ENCODE data around the gene MIA.
A peak's percentile ranks its signal among the peaks of the same experiment; 100 is the strongest.
"Not testable (repeated sequence)": the region's sequence is repeated elsewhere in the genome, so short reads cannot be mapped to it uniquely, and the experiment has no call there.

MIA gene

DNA sequence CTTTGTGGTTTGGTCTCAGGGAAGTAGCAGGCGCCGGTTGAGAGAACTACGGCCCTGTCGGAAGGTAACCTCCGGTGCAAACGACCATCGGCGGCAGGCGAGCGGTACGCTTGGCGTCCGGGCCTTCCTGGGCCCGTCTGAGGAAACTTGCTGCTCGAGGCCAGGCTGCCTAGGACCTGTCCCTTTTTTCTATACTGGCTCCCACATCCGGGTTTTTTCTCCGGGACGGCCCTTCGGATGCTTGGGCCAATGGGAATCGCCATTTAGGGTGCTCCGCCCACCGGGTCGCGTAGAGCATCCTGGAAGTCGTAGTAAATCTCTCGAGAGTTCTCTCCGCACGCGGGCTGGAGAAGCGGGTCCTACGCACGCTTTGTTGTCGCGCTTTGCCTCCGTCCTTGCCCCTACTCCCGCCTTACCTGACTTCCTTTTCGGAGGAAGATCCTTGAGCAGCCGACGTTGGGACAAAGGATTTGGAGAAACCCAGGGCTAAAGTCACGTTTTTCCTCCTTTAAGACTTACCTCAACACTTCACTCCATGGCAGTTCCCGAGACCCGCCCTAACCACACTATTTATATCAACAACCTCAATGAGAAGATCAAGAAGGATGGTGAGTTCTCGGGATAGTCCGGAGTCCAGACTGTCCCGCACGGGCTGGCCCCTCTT is 24.3 kb upstream of the MIA start, which contains the start of gene SNRPA:
Gene SNRPA (plus strand): TSS at position 330 of the 664 bp plus-strand sequence. CDS start 206 bp downstream, at position 536.
- DNase-seq = peak; percentile 98

DNA sequence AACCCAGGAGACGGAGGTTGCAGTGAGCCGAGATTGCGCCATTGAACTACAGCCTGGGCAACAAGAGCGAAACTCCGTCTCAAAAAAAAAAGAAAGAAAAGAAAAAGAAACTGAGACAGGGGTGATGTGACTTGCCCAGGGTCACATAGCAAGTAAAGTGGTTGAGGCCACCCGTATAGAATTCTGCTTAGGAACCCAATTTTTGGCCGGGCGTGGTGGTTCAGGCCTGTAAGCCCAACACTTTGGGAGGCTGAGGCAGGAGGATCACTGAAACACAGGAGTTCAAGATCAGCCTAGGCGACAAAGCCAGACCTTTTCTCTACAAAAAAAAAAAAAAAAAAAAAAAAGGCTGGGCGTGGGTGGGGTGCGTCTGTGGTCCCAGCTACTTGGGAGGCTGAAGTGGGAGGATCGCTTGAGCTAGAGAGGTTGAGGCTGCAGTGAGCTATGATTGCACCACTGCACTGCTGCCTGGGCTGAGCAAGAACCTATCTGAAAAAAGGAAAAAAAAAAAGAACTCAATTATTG is 23.0 kb upstream of the MIA start:
- DNase-seq = no peak

DNA sequence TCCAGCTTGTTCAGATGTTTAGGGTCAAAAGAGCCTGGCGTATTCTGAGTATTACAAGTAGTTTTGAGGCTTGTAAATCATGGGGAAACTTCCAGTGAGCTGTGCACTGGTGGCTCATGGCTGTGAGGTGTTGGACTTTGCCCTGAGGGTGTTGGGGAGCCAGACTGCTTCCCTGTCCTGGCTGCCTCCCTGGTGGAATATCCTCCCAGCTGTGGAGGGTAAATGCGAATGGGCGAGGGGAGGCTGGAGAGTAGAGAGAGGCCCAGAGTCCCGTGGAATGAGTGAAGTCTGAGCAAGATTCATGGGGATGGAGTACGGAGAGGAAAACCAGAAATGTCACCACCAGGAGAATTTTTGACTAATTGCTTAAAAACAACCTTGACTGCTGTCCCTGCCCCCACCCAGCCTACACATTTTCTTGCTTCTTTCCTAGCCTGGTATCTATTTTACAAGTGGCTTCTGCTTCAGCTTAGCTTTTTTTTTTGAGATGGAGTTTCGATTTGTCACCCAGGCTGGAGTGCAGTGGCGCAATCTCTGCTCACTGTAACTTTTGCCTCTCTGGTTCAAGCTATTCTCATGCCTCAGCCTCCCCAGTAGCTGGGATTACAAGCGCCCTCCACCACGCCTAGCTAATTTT is 20.6 kb upstream of the MIA start:
- DNase-seq = no peak

DNA sequence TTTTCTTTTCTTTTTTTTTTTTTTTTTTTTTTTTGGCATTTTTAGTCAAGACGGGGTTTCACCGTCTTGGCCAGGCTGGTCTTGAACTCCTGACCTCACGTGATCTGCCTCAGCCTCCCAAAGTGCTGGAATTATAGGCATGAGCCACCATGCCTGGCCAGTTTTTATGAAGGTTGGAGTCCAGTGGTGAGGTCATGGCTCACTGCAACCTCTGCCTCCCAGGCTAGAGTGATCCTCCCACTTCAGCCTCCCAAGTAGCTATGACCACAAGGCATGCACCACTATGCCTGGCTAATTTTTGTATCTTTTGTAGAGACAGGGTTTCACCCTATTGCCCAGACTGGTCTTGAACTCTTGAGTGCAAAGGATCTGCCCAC is 20.1 kb upstream of the MIA start:
- DNase-seq = no peak

DNA sequence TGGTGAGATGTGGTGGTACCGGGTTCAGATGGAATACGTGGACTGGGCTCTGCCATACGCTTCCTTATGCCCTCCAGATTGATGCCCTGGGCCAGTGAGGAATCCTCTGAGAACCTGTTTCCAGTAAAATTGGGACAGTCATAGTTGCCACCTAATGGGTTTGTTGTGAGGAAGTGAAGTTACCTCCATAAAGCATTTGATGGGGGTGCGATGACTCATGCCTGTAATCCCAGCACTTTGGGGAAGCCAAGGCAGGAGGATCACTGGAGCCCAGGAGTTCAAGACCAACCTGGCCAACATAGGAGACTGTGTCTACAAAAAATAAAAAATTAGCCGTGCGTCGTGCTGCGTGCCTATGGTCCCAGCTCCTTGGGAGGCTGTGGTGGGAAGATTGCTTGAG is 19.5 kb upstream of the MIA start:
- DNase-seq = no peak

DNA sequence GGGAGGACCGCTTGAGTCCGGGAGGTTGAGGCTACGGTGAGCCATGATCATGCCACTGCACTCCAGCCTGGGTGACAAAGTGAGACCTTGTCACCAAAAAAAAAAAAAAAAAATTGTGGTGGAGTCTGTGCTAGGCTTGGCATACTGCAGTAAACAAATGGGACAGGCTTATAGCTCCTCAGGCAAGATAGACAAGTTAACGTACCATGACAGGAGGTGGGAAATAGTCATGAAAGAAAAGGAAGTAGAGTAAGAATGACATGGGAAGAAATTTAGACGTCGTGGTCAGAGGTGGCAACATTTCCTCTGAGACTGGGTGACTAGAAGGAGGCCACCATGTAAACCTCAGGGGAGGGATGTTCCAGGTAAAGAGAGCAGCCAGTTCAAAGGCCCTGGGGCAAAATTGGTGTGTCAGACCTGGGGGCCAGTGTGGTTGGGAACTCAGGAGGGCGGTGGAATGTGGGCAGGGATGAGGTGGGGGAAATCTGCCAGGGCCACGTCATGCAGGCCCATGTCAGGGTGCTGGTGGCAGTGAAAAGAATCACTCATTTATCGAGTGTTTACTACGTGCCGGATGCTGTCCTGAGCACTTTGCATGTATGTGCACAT is 18.7 kb upstream of the MIA start:
- DNase-seq = no peak

DNA sequence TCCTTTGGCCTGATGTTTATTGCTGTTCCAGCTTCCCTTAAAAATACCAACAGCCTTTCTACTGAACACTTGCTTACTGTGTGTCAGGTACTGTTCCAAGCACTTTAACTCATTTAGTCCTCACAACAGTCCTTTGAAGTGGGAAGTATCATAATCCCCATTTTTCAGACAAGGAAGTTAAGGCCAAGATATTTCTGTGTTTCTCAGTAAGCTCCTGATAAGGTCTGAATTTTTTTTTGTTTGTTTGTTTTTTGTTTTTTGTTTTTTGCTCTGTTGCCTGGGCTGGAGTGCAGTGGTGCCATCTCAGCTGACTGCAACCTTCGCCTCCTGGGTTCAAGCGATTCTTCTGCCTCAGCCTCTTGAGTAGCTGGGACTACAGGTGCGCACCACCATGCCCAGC is 16.8 kb upstream of the MIA start:
- DNase-seq = no peak

DNA sequence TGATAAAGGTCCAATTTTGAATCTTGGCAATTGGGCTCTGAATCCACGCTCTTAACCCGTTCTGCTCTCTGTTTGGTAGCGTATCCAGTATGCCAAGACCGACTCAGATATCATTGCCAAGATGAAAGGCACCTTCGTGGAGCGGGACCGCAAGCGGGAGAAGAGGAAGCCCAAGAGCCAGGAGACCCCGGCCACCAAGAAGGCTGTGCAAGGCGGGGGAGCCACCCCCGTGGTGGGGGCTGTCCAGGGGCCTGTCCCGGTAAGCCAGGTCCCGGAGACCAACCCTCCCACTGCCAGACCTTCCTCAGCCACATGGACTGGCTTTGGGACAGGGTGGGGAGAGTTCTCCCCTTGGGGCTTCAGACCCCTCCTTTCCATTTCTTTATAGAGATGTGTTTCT is 16.0 kb upstream of the MIA start:
- no peak for DNase-seq

DNA sequence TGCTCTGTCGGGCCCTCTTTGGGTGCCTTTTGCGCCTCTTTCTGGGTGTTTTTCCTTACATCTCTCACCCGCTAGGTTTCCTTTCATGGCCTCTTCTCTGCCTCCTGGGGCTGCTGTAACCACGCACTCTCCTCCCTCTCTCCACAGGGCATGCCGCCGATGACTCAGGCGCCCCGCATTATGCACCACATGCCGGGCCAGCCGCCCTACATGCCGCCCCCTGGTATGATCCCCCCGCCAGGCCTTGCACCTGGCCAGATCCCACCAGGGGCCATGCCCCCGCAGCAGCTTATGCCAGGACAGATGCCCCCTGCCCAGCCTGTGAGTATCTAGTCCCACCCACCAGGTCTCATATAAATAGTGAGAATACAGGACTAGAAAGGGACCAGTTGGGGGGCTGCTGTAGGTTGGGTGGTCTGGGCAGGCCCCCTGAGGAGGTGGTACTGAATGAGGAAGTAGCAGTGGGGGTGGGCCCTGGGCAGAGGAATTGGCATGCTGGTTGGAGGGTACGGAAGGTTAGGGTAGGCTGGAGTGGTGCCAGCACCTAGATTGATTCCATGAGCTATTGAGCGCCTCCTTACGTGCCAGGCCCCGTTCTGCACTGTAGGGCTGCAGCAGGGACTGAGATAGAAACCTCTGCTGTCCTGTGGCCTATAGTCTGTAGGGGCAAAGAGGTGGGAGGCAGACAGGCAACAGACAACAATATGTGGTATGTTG is 12.4 kb upstream of the MIA start:
- DNase-seq = no peak

DNA sequence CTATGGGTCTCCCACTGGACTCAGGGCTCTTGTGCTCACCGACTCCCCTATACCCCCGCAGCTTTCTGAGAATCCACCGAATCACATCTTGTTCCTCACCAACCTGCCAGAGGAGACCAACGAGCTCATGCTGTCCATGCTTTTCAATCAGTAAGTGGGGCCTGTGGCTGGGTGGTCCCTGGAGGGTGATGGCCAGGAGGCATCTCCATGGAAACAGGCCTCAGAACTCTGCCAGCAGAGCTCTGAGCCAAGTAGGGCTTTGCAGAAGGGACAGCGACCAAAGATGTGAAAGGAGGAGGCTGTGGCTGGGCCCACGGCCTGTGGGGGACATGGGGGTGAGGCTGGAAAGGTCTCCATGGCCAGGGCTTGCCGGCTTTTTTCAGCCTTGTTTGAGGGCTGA is 11.8 kb upstream of the MIA start:
- DNase-seq = no peak

DNA sequence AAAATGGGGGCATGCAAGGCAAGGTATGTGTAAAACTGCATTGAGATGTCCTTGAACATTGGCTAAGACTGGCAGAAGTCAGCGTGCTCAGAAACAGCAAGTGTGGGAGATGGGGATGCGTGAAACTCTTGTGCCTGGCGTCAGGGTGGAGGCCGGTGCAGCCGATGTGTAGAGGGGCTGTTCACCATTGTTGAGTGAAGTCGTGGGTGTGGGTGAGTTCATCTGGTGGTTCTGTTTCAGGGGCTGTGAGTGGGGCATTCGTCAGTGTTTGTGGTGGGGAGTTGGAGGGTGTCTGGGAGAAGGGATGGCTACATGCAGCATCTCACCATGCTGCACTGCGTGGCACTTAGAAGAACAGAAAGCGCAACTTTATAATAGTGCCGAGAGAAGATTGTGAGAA is 11.4 kb upstream of the MIA start:
- DNase-seq = no peak

DNA sequence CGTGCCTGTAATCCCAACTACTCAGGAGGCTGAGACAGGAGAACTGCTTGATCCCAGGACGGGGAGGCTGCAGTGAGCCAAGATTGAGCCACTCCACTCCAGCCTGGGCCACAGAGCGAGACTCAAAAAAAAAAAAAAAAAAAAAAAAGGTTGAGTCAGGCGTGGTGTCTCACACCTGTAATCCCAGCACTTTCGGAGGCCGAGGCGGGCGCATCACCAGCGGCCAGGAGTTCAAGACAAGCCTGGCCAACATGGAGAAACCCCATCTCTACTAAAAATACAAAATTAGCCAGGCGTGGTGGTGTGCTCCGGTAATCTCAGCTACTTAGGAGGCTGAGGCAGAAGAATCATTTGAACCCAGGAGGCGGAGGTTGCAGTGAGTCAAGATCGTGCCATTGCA is 8.9 kb upstream of the MIA start:
- not testable (repeated sequence) for DNase-seq

DNA sequence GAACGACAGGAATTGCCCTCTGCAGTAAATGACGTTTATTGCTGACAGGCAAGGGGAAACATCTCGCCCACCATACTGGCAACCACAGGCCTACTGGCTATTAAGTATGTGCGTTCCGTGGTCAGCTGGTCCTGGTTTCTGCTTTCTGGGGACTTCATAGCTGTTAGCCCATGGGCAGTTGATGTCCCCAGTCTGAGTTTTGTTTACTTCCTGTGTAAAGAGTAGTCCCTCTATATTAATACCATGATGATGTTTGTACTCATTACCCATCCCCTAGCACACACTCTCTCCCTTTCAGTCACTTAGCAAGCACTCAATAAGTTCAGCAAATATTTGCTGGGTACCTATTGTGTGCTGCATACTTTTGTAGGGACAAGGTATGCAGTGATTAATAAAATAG is 6.5 kb upstream of the MIA start:
- no peak for DNase-seq

DNA sequence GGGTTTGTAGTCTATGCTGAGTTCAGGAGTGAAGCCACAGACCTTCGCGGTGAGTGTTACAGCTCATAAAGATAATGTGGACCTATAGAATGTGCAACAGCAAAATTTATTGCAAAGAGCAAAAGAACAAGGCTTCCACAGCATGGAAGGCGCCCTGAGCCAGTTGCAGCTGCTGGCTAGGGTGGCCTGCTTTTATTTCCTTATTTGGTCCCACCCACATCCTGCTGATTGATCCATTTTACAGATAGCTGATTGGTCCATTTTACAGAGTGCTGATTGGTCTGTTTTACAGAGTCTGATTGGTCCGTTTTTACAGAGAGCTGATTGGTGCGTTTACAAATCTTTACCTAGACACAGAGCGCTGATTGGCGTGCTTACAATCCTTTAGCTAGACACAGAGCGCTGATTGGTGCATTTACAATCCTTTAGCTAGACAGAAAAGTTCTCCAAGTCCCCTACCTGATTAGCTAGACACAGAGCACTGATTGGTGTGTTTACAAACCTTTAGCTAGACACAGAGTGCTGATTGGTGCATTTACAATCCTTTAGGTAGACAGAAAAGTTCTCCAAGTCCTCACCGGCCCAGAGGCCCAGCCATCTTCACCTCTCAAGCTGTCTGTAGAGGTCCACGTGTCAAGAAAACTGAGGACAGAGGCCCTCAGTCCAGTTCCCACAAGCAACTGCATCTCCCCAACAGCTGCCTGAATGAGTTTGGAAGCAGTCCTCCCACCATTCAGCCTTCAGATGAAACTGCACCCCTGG is 4.0 kb upstream of the MIA start:
- not testable (repeated sequence) for DNase-seq

DNA sequence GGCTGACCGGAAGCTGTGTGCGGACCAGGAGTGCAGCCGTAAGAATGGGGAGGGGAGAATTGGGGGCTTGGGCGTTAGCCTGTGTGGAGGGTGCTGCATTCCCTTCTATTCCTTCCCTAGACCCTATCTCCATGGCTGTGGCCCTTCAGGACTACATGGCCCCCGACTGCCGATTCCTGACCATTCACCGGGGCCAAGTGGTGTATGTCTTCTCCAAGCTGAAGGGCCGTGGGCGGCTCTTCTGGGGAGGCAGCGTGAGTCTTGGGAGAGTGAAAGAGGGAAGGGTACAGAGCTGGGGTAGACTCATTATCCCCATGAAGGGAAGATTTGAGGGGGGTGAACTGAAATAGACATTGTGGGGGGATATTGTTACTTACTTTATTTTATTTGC is 306 bp downstream of the MIA start:
- DNase-seq = no peak

DNA sequence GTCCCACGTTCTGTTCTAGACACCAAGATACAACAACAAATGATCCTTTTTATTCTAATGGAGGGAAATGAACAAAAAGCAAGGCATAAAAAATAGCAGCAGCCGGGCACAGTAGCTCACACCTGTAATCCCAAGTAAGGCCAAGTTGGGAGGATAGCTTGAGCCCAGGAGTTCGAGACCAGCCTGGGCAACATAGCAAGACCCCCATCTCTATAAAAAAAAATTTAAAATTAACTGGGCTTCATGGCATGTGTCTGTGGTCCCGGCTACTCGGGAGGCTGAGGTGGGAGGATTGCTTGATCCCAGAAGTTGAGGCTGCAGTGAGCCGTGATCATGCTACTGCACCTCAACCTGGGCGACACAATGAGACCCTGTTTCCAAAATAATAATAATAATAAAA is 1.0 kb downstream of the MIA start:
- DNase-seq = no peak

DNA sequence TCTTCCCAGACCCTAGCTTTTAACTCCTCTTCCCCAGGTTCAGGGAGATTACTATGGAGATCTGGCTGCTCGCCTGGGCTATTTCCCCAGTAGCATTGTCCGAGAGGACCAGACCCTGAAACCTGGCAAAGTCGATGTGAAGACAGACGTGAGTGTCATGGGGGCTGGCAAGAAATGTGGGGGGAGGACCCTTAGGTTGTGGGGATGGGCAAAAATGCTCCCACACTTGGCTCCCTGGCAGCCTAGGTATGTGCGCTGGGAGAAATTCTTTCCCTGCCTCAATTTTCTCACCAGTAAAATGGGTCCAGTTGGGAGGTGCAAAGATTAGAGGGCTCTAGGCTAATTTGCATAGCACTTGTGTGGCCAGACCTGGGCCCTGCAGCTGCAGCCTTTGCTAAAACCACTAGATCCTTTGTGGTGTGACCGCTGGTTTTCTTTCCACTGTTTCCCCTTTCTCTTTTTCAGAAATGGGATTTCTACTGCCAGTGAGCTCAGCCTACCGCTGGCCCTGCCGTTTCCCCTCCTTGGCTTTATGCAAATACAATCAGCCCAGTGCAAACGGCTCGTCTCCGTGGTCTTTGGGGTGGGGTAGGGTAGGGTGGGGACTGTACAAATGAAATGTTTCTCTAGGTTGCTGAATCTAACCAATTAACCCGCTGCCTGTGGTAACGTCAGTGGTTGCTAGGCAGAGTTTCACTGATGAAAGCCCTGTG is 1.8 kb downstream of the MIA start:
- peak; percentile 92 for DNase-seq

DNA sequence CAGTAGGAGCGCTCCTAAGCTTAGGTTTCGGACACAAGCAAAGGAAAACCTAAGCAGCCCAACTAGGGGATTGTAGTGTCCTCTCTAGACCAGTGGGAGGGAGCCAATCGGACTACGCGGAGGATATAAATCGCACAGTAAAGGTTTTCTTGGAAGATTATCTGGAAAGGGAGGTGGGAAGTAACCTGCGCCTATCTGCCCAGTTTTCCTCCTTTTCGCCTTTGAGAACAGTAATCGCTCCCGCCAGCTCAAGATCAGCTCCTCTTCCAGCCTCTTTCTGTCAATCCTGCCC is 2.3 kb downstream of the MIA start:
- DNase-seq = no peak

DNA sequence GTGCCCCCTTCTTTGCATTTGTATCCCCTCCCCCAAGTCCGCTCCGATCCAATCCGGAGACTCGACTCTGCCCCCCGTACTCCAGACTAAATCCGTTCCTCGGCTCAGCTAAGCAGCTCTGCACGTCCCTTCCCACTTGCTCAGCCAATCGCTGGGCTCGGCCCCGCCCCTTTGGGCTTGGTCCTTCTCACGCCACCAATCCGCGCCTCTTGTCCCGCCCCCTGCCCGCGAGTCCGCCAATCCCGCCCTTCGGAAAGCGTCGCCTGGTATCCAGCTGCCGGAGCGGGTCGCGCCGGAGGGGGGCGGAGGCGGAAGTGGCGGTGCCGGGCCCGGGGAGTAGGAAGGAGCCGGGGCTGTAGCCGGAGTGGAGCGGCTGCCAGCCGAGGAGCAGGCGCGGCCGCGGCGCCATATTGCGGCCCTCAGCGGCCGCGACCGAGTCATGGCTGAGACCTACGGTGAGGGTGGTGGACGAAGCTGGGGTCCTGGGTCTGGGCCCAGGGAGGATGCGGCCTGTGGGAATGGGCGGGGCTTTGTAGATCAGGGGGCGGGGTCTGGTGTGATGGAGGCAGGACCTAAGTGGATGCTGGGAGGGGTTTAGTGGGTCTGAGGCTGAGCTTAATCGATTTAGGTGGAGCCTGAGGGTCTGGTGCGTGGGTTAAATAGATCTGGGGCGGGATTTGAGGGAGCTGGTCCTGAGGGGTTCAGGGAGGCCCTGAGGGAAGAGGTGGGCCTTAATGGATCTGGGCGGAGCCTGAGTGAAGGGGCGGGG is 2.8 kb downstream of the MIA start, which contains the start of gene RAB4B:
Gene RAB4B (plus strand): TSS at position 311 of the 769 bp plus-strand sequence. CDS start 129 bp downstream, at position 440.
- DNase-seq = peak; percentile 100

DNA sequence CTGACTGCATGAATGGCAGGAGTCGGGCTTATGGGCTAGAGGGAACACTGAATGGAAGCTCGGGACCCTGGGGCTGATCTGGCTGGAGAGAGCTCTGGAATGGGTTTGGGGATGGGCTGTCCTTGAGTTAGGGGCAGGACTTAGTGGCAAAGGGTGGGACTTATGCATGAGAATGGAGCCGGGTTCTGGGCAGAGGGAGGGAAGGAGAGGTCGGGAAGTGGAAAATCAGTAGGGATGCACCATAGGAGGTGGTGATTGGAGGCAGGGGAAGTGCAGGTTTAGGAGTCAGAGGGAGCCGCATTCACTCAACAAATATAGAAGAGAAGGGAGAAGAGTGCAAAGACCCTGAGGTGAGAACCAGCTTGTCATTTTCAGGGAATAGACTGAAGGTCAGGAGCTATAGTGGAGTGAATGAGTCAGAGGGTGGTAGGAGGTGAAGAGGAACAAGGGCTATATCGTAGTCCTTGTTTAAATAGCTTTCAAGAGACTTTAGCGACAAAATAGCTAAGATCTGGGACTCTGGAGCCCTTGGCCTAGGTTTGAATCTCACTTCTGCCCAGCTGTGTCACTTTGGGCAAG is 3.5 kb downstream of the MIA start:
- no peak for DNase-seq

DNA sequence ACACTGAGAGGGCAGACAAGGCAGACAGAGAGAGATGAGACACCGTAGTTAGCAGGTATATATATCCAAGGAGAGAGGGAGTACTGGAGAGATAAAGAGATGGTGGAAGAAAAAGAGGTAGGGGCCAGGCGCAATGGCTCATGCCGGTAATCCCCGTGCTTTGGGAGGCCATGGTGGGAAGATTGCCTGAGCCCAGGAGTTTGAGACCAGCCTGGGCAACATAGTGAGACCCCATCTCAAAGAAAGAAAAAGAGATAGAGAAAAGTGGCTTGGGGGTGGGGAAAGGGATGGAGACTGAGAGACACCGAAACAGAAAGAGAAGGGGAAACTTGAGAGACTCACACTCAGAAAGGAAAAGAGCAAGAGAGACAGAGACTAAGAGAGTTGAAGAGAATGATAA is 5.3 kb downstream of the MIA start:
- no peak for DNase-seq
